IPS DF 4.7 (cell line): ENCODE results near the gene GRK4.
"Not testable (repeated sequence)": the region's sequence is repeated elsewhere in the genome, so short reads cannot be mapped to it uniquely, and the experiment has no call there.

Source experiments
- DNase-seq: peaks from one replicate; pipeline ENCODE4 v3.0.0-alpha.2; 2013; ENCODE audit warnings: low spot score; ENCODE audit errors: extremely low read depth

The GRK4 gene

GRCh38 chr4:2941138-2942036 lies 22.0 kb upstream of the GRK4 start:
- no peak for DNase-seq

GRCh38 chr4:2942037-2942531 lies 21.3 kb upstream of the GRK4 start:
- no peak for DNase-seq

GRCh38 chr4:2942532-2943363 lies 20.6 kb upstream of the GRK4 start:
- DNase-seq = no peak

- DNase-seq = no peak
These were observed 19.8 kb upstream of the GRK4 start for GRCh38 chr4:2943364-2944090.

- DNase-seq = no peak
These were observed 19.3 kb upstream of the GRK4 start for GRCh38 chr4:2944091-2944482.

- DNase-seq = no peak
These were observed 18.5 kb upstream of the GRK4 start for GRCh38 chr4:2944586-2945526.

GRCh38 chr4:2945619-2946604 lies 17.5 kb upstream of the GRK4 start:
- DNase-seq = not testable (repeated sequence)

GRCh38 chr4:2946812-2947600 lies 16.4 kb upstream of the GRK4 start:
- no peak for DNase-seq

- DNase-seq = no peak
These were observed 15.4 kb upstream of the GRK4 start for GRCh38 chr4:2947926-2948325.

- DNase-seq = no peak
These were observed 14.2 kb upstream of the GRK4 start for GRCh38 chr4:2948895-2949781.

GRCh38 chr4:2949782-2950125 lies 13.6 kb upstream of the GRK4 start:
- no peak for DNase-seq

- DNase-seq = no peak
These were observed 13.0 kb upstream of the GRK4 start for GRCh38 chr4:2950221-2950989.

- no peak for DNase-seq
These were observed 9.9 kb upstream of the GRK4 start for GRCh38 chr4:2953496-2953895.

- no peak for DNase-seq
These were observed 8.8 kb upstream of the GRK4 start for GRCh38 chr4:2954358-2955185.

GRCh38 chr4:2955186-2956044 lies 8.0 kb upstream of the GRK4 start:
- not testable (repeated sequence) for DNase-seq
